DOHH2 (cell line): ENCODE measurements around the gene CCR7.

Experiments used
- EZH2phosphoT487 ChIP-seq: fragments of 200-600 bp; sonication (generic); IDR thresholded peaks from 2 replicates; pipeline ENCODE4 v1.6.1; 2017; ENCODE audit warnings: borderline replicate concordance, mild to moderate bottlenecking, antibody characterized with exemption, low read length, moderate library complexity, mixed read lengths
- TF ChIP-seq, protein P1 (sequence below): fragments of 200-600 bp; sonication (generic); IDR thresholded peaks from one replicate; pipeline ENCODE4 v1.5.1; 2014; ENCODE audit warnings: antibody characterized with exemption, mild to moderate bottlenecking, low read depth, low read length; ENCODE audit not compliant: poor library complexity, severe bottlenecking

DNA sequence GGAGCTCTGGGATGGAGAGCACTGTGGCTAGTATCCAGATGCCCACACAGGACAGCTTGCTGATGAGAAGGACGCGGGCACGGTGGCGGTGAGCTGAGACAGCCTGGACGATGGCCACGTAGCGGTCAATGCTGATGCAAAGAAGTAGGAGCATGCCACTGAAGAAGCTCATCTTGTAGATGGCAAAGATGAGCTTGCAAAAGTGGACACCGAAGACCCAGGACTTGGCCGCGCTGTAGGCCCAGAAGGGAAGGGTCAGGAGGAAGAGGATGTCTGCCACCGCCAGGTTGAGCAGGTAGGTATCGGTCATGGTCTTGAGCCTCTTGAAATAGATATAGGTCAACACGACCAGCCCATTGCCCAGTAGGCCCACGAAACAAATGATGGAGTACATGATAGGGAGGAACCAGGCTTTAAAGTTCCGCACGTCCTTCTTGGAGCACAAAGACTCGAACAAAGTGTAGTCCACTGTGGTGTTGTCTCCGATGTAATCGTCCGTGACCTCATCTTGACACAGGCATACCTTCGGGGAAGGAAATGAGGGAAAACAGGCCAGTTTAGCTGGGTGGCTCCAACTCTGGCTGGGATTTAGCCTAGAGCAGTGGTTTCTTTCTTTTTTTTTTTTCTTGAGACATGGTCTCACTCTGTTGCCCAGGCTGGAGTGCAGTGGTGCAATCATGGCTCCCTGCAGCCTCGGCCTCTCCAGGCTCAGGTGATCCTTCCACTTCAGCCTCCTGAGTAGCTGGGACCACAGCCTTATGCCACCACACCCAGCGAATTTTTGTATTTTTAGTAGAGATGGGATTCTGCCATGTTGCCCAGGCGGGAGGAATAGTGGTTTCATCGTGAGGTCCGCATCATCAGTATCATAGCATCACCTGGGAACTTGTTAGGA is 9.7 kb downstream of the CCR7 start:
- TF ChIP-seq, protein P1, sequence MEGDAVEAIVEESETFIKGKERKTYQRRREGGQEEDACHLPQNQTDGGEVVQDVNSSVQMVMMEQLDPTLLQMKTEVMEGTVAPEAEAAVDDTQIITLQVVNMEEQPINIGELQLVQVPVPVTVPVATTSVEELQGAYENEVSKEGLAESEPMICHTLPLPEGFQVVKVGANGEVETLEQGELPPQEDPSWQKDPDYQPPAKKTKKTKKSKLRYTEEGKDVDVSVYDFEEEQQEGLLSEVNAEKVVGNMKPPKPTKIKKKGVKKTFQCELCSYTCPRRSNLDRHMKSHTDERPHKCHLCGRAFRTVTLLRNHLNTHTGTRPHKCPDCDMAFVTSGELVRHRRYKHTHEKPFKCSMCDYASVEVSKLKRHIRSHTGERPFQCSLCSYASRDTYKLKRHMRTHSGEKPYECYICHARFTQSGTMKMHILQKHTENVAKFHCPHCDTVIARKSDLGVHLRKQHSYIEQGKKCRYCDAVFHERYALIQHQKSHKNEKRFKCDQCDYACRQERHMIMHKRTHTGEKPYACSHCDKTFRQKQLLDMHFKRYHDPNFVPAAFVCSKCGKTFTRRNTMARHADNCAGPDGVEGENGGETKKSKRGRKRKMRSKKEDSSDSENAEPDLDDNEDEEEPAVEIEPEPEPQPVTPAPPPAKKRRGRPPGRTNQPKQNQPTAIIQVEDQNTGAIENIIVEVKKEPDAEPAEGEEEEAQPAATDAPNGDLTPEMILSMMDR = no peak
- no peak for TF ChIP-seq EZH2phosphoT487
